ENCODE data around the gene PRM1.
A peak's percentile ranks its signal among the peaks of the same experiment; 100 is the strongest.

PRM1 gene

GRCh38 chr16:11271610-11272009 is 9.5 kb downstream of the PRM1 start:
- no peak for DNase-seq

GRCh38 chr16:11270602-11271162 is 10.4 kb downstream of the PRM1 start:
- no peak for DNase-seq

DNA sequence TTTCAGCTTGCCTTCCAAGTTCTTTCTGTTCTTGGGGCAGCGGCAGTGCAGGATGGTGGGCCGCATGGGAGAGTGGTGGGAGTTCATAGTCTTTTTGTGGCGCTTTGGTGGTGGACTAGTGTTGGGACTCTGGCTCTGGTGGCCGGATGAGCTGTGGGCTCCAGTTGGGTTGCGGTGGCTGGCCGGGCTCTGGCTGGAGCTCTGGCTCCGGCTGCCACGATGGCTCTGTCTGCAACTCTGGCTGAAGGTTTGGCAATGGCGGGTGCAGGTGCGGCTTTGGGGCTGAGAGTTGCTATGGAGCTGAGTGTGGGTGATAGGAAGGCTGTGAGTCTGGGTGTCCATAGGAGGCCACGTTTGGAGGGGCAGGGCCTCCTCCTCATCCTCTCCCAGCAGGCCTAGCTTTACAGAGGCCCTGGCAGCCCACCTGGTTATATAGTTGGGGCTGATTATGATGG is 12.2 kb downstream of the PRM1 start, which contains the start of gene TNP2:
TNP2 (minus strand) TSS at position 405 of the 455 bp plus-strand sequence; CDS start at position 342, 63 bp downstream.
- no peak for DNase-seq

DNA sequence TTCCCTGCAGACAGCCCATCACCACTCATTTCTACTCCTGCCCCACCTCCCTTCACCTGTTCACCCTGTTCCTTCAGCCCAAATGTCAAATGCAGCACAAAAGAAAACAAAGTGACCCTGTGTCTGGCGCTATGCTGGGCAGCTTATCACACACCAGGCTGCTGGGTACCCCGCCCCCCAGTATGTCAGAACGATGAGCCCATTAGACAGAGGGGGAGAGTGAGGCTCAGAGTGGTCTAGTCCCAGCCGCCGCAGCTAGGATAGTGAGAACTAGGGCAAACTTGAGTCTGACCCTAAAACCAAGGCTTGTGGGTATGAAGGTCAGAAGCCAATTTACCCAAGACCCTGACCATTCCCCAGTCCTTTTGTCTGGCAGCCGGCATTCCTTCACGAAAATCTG is 16.0 kb downstream of the PRM1 start:
- DNase-seq: no peak

DNA sequence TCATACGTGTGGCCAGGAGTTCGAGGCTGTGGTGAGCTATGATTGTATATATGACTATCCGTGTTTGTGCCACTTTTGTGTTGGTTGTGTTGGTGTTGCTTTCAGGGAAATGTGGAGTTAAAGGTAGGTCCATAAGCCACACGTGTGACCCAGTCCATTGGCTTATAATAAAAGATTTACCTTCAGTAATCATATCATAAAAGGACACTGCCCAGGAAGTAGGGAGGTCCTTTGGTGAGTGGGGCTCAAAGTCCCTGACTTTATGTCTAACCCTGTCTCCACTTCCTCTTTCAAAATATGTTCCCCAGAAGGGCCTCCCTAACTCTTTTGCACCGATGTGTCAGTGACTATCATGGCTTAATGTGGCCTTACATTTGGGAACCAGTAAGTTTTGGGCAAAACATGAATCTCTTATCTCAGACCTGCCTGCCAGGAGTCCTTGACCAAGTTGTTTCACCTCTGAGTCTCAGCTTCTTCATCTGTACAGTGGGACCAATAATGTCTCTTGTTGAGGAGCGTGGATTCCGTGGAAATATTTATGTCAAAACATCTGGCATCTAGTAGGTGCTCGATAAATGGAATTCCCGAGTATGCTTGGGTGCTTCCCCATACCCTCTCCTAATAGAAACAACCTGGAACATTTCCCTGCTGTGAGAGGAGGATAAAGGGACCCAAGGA is 16.8 kb downstream of the PRM1 start:
- no peak for DNase-seq

- no peak for DNase-seq
Observed at GRCh38 chr16:11263737-11264136, 17.4 kb downstream of the PRM1 start.

DNA sequence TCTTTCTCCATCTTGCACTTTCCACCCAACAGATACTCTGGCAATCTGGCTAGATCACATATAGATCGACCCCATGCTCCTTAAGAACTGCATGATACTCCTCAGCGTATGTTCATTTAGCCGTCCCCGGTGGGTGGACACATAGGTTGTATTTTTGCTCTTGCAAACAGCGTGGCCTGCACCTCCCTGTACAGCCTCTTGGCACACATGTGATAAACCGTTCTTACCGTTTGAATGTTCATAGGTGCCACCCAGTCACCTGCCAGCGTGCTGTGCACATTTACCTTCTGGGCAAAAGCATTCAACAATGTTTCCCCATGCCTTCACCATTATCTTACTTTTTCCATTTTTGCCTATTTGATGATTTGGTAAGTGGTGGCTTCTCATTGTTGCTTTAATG is 18.2 kb downstream of the PRM1 start:
- no peak for DNase-seq

DNA sequence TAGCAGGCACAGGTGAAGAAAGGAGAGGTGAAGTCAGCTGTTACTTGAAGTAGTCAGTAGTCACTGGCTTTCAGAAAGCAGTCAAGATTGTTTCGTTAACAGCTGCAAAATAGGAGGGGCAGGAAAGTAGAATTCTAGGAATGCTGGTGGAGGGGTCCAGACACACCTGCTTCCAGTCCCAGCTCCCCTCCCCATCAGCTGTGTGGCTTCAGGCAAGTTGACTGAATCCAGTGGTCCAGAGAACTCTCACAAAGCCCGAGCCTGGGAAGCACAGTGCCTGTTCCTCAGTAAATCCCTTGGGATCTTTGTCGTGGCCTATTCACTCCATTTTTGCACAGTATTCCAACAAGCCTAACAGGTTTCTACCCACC is 20.5 kb downstream of the PRM1 start:
- no peak for DNase-seq

- no peak for DNase-seq
Observed at GRCh38 chr16:11259655-11260595, 21.2 kb downstream of the PRM1 start.

- DNase-seq: no peak
Observed at GRCh38 chr16:11258553-11259492, 22.3 kb downstream of the PRM1 start.

DNA sequence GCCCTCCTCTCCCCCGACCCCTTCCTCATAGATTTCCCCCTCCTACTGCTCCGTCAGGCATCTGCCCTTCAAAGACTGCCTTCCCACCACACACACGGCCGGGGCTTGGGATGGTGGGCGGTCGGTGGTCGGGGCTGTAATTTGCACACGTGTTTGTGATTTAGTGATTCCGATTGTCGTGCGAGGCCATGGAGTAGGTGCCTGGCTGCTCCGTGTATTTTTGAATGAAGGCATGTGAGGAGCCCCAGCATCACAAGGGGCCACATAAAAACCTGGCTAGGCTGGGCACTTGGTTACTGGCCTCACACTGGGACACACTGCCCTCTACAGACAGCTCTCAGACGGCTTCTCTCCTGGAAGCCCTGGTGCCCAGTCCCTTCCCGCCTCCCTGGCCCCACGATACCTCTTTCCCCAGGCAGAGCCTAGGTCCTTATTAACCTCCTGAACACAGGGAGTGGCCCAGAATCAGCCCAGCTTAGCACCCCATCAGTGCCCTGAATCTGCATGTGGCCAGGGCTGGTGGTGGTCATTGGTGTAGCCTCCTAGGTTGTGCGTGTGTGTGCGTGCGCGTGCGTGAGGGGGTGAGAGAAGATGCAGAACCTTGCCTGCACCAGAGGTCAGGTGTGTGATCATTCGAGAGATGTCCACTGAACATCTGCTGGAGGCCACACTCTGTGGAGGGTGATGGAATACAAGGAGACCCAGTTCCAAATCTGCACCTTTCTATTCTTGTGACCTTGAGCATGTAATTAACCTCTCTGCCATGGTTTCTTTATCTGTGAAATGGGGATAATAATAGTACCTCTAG is 23.8 kb downstream of the PRM1 start:
- peak; percentile 80 for DNase-seq

DNA sequence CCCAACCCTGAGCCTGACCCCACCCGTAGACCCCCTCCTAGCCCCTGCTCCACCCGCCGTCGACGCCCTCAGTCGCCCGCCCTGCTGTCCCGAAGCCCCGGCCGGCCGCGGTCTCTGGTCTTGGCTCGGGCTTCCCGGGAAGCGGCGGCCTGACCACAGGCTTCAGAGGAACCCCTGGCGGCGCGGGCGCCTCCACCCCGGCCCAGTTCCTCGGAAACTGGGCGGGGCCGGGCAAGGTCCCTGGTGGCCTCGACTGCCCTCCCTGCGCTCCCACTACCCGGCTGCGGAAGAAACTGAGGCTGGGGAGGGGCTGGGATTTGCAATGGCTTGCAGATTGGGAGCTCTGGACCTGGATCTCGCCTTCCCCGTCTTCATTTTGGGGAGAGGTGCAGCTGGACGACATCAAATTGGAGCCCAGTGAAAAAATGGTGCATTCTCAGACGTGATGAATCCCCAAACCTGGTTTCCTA is 24.4 kb downstream of the PRM1 start:
- DNase-seq: no peak

- peak; percentile 95 for DNase-seq
Observed at GRCh38 chr16:11255737-11256660, 25.1 kb downstream of the PRM1 start, which contains the start of gene SOCS1. SOCS1 (minus strand) TSS chr16:11256204; CDS start chr16:11255478, 726 bp downstream.

DNA sequence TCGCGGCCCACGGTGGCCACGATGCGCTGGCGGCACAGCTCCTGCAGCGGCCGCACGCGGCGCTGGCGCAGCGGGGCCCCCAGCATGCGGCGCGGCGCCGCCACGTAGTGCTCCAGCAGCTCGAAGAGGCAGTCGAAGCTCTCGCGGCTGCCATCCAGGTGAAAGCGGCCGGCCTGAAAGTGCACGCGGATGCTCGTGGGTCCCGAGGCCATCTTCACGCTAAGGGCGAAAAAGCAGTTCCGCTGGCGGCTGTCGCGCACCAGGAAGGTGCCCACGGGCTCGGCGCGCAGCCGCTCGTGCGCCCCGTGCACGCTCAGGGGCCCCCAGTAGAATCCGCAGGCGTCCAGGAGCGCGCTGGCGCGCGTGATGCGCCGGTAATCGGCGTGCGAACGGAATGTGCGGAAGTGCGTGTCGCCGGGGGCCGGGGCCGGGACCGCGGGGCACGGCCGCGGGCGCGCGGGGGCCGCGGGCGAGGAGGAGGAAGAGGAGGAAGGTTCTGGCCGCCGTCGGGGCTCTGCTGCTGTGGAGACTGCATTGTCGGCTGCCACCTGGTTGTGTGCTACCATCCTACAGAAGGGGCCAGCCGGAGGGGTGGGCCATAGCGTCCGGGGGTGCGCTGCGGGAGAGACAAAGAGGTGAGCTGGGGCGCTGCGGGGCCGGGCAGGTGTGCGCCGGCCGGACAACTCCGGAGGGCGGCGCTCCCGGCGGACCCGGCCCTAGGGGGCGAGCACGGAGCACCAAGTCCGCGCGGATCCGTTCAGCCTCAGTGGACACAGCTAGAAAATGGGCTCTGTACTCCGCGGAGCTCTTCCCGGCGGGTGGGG is 26.0 kb downstream of the PRM1 start:
- DNase-seq: peak; percentile 71

DNA sequence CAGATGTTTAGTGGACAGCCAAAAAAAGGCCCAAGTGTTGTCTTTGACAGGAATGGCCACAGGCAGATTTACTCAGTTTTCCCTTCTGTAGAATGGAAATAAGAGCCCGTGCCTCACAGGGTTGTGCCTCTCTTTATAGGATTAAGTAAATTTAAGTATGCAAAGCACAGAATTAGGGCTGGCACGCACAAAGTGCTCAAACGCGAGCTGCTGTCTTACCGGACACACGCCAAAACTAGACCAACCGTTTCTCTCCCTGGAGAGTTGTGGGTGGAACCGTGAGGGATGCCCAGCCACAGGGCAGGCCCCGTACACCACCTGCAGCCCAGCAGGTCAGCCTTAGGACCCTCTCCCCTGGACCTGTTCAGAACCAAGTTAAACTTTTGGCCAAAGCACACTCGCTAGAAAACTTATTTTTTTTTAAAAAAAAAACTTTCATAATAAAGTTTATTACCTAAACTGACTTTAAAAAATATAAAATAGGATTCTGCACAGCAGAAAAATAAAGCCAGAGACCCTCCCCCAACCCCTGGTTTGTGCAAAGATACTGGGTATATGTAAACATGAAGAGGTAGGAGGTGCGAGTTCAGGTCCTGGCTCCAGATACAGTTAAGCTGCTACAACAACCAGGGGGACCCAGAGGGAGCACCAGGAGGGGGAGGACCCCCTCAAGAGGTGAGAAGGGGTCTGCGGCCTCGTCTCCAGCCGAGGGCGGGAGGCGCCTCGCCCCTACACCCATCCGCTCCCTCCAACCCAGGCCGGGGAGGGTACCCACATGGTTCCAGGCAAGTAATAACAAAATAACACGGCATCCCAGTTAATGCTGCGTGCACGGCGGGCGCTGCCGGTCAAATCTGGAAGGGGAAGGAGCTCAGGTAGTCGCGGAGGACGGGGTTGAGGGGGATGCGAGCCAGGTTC is 26.9 kb downstream of the PRM1 start:
- no peak for DNase-seq

- DNase-seq: no peak
Observed at GRCh38 chr16:11253009-11253994, 27.8 kb downstream of the PRM1 start.

DNA sequence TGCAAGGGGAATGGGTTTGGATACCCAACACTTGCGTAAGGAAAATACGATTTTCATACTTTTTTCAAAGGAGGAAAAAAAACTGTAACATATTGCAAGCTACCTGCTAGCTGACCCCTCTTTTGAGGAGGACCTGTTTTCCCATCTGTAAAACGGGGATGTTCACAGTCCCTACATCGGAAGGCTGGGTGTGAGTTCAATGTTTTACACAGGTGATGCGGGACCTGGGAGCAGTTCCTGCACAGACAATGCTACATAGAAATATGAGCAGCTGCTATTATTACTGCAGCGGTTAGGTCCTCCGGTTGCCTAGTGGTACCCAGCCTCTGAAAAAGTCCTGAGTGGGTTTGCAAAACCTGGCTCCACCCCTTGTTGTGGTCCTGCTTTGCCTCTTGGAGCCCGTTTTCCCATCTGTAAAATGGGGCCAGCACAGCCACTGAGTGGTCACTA is 28.6 kb downstream of the PRM1 start:
- DNase-seq: no peak

Data from right forelimb (tissue), 1 donor.